OCI-LY7 (cell line): Measurements from ENCODE around the gene DDX10.

Source experiments
- CTCF ChIP-seq: fragments of 200-600 bp; sonication (generic); conservative IDR thresholded peaks from 2 replicates; pipeline ENCODE4 v1.5.1; 2014; ENCODE audit warnings: mild to moderate bottlenecking, antibody characterized with exemption, low read length, moderate library complexity, mixed read lengths
- EZH2phosphoT487 ChIP-seq: fragments of 200-600 bp; sonication (generic); IDR thresholded peaks from 2 replicates; pipeline ENCODE4 v1.6.1; 2018; ENCODE audit warnings: low read depth, borderline replicate concordance, mild to moderate bottlenecking, mixed run types, antibody characterized with exemption, low read length, moderate library complexity, mixed read lengths

- TF ChIP-seq CTCF (0 out of 2 replicates have a peak, but pooled peaks have one; percentile 37), EZH2phosphoT487 (no peak)
These were observed 1.5 kb downstream of the DDX10 start for GRCh38 chr11:108666373-108666772.
